Skeletal muscle tissue (tissue), 4 donors: ENCODE data around the gene CCDC175. TPM values are rescaled to one million over a fixed set of nuclear protein-coding genes. Genes with fewer than 3 reads are reported as not detected.
A peak's percentile ranks its signal among the peaks of the same experiment; 100 is the strongest.

ENCODE experiments used
- H3K27ac ChIP-seq: one replicate; pipeline ENCODE4 v1.7.0; 2013; ENCODE audit warnings: mild to moderate bottlenecking, low read depth, low read length, inconsistent platforms
- H3K27me3 ChIP-seq, 3 donors: one replicate each; pipeline ENCODE4 v1.7.0; 2013; ENCODE audit warnings: low read length in 3 of 3; ENCODE audit not compliant: control insufficient read depth in 3 of 3, insufficient read depth in 3 of 3
- H3K36me3 ChIP-seq, 3 donors: one replicate each; pipeline ENCODE4 v1.7.0; 2013; ENCODE audit warnings: low read length in 3 of 3; ENCODE audit not compliant: control insufficient read depth in 3 of 3, insufficient read depth in 3 of 3
- H3K4me1 ChIP-seq, 3 donors: one replicate each; pipeline ENCODE4 v1.7.0; 2013; ENCODE audit warnings: low read length in 3 of 3, mild to moderate bottlenecking in 3 of 3; ENCODE audit not compliant: control insufficient read depth in 3 of 3, insufficient read depth in 3 of 3
- H3K4me3 ChIP-seq, 3 donors: one replicate each; pipeline ENCODE4 v1.7.0; 2013; ENCODE audit warnings: low read length in 3 of 3
- H3K9ac ChIP-seq, 3 donors: one replicate each; pipeline ENCODE4 v1.7.0; 2013; ENCODE audit warnings: low read length in 3 of 3, mild to moderate bottlenecking in 3 of 3, moderate library complexity in 2 of 3, low read depth in 1 of 3
- H3K9me3 ChIP-seq, 3 donors: one replicate each; pipeline ENCODE4 v1.7.0; 2013; ENCODE audit warnings: low read length in 3 of 3; ENCODE audit not compliant: control insufficient read depth in 3 of 3
- total RNA-seq: library from RNA; depleted of rRNA; stranded (reverse); fragments of >200 nt; gene quantifications from one replicate; pipeline ENCODE4 v1.2.3, GENCODE V29; 2014
- donor health status: Osteomylitis.

The CCDC175 gene
- total RNA-seq, 1 donor from 2014 or later, result not detected

DNA sequence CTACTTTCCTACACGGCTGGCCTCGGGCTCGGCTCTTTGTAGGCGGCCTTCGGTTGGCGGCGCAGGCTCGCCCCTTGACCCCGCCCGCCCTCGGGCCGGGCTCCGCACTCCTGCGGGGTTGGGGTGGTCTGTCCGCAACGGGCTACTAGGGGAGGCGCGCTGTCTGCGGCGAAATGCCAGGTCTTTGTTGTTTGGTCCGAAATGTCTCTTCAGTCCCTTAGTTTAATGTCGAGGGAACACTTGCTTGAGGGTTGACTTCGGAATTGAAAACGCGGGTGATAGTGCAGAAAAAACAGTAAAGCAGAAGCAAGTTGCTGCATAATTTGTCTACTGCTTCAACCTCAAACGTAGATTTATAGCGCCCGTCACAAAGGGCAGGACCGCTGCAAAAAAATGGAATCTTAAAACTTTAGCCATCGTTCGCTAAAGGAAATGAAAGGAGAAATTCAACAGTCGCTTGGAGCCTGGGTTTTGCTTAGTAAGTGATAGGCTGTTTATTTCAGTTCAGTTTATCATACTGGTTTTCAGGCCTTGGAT, 91.9 kb downstream of the CCDC175 start:
- Histone ChIP-seq H3K4me1 (peaks cover 17 to 37% (median 28%) of the 10 kb centered on the region in 3 donors), H3K36me3 (peaks cover 10 to 16% (median 15%) of the 10 kb centered on the region in 3 donors), H3K4me3 (peak overlapping the region; percentile 85 to 97 (median 95)), H3K27ac (peak overlapping the region; percentile 89), H3K27me3 (no peaks in the 10 kb centered on the region), H3K9me3 (no peaks in the 10 kb centered on the region), H3K9ac (peak overlapping the region; percentile 90 to 94 (median 92))

DNA sequence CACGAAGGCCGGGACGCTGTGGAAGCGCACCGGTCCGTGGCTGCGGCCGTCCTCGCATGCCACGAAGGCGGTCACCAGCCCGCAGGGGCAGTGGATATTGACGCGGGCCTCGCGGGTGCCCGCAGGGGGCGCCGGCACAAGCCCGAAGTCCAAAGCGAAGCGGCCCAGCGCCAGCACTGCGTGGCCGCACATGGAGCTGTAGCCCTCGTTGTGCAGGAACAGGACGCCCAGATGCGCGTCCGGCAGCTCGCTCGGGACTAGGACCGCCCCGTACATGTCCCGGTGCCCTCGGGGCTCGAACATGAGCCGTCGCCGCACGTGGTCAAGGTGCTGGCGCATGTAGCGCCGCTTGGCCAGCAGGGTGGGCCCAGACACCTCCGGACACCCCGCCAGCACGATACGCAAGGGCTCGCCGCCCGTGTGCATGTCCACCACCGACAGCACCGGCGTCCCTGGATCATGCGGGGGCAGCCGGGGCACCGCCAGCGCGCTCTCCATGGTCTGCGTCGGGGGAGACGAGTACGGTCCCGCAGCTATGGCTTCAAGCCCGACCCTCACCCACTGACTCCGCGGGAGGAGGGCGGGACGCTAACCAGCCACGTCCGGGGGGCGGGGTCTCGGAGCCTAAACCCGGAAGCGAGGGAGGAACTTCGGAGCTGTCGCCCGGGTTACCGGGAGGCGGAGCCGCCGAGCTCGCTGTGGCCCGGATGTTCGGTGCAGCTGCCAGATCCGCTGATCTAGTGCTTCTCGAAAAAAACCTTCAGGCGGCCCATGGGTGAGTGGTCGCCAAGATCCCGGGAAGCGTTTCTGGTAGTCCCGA, 92.6 kb downstream of the CCDC175 start, which contains the start of the genes JKAMP and L3HYPDH:
Gene JKAMP (plus strand): TSS at position 699 of the 820 bp plus-strand sequence. CDS start 73 bp downstream, at position 772.
Gene L3HYPDH (minus strand): TSS at position 590 of the 820 bp plus-strand sequence. CDS start 92 bp downstream, at position 498.
- peaks cover 6 to 11% (median 9%) of the 10 kb centered on the region in 3 donors for H3K36me3 ChIP-seq
- peak within 1 kb of the TSS; percentile 90 to 94 (median 92) for H3K9ac ChIP-seq
- H3K9me3 ChIP-seq, result no peaks in the 10 kb centered on the region
- no peaks in the 10 kb centered on the region for H3K27me3 ChIP-seq
- peak within 1 kb of the TSS; percentile 89 for H3K27ac ChIP-seq
- peak within 1 kb of the TSS; percentile 85 to 97 (median 95) for H3K4me3 ChIP-seq
- H3K4me1 ChIP-seq, result peaks cover 17 to 37% (median 28%) of the 10 kb centered on the region in 3 donors

DNA sequence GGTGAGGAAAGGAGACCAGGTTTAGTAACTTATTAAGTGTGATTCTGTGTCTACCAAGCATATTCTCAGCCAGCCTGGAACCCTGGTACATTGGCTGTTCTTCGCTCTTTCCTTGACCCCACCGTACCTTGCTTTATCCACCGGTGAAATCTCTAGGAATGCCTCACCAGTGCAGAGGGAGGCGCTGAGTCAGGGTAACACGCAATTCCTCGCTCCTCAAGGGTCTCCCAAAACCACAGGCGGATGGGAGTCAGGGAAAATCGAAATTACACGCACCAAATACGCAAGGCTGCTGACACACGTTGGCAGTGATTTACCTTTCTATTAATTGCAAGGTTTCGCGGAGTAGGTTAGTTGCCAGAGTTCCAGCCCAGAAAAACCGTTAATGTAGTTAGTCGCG, 93.2 kb downstream of the CCDC175 start:
- H3K4me1 ChIP-seq, result peaks cover 17 to 37% (median 28%) of the 10 kb centered on the region in 3 donors
- H3K27ac ChIP-seq, result peak overlapping the region; percentile 89
- no peaks in the 10 kb centered on the region for H3K9me3 ChIP-seq
- no peaks in the 10 kb centered on the region for H3K27me3 ChIP-seq
- H3K4me3 ChIP-seq, result peak overlapping the region; percentile 85 to 97 (median 95)
- H3K36me3 ChIP-seq, result peaks cover 3 to 11% (median 11%) of the 10 kb centered on the region in 3 donors
- H3K9ac ChIP-seq, result peak overlapping the region; percentile 90 to 94 (median 92)

DNA sequence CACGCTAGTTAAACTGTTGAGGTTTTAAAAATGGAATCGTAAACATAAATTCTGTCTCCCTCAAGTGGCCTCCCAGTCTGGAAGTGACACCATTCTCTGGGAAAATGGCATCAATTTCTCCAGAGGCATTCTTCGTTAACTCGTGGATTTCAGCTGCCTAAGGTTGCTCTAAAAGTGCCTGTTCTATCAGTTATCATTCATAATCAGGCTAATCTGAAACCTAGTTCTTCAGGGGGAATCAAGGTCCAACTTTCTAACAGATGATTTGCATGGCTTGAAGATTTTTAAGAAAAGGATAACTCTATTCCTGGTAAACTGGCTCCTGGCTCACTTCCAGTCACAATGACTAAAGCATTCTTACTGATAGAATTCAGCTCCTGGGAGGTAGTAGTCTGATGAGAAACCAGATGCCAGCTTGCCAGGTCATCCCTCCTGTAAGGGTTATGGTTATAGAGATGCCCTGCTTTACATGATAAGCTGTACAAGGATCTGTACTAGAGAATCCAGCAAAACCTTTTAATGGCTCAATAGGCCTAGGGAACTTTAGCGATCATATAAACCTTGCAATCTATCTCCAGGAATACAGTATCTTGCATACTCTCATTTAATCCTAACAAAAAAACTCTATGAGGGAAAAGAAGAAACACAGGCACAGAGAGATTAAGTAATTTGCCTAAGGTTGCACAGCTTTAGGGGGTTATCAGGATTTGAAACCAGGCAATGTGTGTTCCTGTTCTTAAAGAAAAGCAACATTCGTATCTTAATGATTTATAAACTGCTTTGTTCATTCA, 93.9 kb downstream of the CCDC175 start:
- Histone ChIP-seq H3K27ac (peak overlapping the region; percentile 89), H3K4me1 (peaks cover 17 to 37% (median 28%) of the 10 kb centered on the region in 3 donors), H3K4me3 (peak overlapping the region; percentile 85 to 97 (median 95))

DNA sequence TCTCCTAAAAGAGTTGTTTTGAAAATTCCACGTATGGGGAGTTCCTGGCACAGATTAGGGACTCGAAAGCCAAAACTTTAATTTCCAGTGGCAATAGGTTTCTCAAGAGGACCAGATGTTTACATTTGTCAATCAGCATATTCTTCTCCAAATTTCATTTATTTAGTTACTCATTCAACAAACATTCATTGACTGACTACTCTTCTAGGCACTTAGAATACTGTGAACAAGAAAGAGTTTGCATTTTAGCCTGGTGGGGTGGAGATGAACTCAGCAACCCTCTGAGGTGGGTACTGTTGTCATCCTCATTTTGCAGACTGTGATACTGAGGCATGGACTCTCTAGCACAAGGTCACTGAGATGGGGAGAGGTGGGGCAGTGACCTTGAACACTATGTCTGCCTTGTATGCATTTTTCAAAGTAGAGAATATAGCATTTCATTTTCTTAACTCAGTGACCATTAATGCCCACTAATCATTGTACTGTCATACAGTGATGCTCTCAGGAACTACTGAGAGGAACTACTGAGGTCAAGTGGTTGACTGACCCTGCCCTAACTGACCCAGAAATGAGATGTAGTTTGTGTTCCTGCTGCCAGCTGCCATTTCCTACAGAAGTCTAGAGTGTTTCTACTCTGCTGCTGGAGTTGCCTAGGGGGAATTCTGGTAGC, 94.6 kb downstream of the CCDC175 start:
- Histone ChIP-seq H3K36me3 (peaks cover 2 to 14% (median 9%) of the 10 kb centered on the region in 3 donors), H3K4me1 (peaks cover 17 to 37% (median 28%) of the 10 kb centered on the region in 3 donors), H3K27me3 (no peaks in the 10 kb centered on the region), H3K27ac (peak overlapping the region; percentile 89), H3K9me3 (no peaks in the 10 kb centered on the region), H3K9ac (peak overlapping the region in 1 of 3 donors; percentile 12), H3K4me3 (peak overlapping the region in 2 of 3 donors; percentile 85 to 97)

More for the DNA sequence above, 93.9 kb downstream of the CCDC175 start:
- Histone ChIP-seq H3K9me3 (no peaks in the 10 kb centered on the region), H3K9ac (peak overlapping the region; percentile 90 to 94 (median 92)), H3K36me3 (peaks cover 2 to 14% (median 9%) of the 10 kb centered on the region in 3 donors), H3K27me3 (no peaks in the 10 kb centered on the region)

DNA sequence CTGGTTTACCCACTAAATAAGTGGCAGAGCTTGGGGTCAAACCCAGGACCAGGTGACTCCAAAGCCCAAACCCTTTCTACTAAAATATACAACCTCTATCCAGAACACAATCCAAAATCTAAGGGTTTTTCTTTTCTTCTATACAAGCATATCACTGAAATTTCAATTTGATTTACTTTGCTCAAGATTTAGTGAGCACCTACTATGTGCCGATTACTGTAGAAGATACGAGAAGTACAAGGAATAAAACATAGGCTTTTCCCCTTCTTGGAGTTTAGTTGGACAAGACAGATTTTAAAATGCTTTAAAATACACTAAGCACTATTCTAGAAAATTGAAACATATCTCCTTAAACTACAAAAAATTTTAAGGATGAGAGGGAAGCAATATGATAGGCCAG, 95.2 kb downstream of the CCDC175 start:
- H3K36me3 ChIP-seq, result peaks cover 4 to 17% (median 14%) of the 10 kb centered on the region in 3 donors
- H3K9ac ChIP-seq, result no peak overlapping the region
- no peaks in the 10 kb centered on the region for H3K9me3 ChIP-seq
- peak overlapping the region; percentile 89 for H3K27ac ChIP-seq
- peaks cover 17 to 37% (median 28%) of the 10 kb centered on the region in 3 donors for H3K4me1 ChIP-seq
- no peaks in the 10 kb centered on the region for H3K27me3 ChIP-seq
- no peak overlapping the region for H3K4me3 ChIP-seq

DNA sequence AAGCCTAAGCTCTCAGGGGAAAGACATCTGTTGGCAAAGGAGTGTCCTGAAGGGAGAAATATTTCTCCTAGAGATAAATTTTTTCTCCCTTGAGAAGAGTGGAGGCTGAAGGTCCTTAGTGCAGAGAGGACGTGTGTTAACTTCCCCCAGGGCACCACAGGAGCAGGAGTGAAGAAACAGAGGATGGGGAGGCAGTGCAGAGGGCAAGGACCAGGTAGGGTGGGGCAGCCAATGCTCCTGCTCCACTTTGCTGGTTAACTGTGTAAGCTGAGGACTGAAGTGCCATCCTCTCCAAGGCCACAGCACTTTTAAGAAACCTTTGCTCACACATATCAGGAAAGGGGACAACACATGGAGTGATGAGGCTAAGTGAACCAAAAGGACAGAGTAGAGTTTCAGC, 96.4 kb downstream of the CCDC175 start:
- no peak overlapping the region for H3K27ac ChIP-seq
- H3K4me1 ChIP-seq, result peaks cover 15 to 31% (median 19%) of the 10 kb centered on the region in 3 donors
- H3K27me3 ChIP-seq, result no peaks in the 10 kb centered on the region
- H3K36me3 ChIP-seq, result peaks cover 10 to 26% (median 26%) of the 10 kb centered on the region in 3 donors
- H3K9ac ChIP-seq, result peak overlapping the region in 1 of 3 donors; percentile 44
- no peaks in the 10 kb centered on the region for H3K9me3 ChIP-seq
- H3K4me3 ChIP-seq, result no peak overlapping the region

DNA sequence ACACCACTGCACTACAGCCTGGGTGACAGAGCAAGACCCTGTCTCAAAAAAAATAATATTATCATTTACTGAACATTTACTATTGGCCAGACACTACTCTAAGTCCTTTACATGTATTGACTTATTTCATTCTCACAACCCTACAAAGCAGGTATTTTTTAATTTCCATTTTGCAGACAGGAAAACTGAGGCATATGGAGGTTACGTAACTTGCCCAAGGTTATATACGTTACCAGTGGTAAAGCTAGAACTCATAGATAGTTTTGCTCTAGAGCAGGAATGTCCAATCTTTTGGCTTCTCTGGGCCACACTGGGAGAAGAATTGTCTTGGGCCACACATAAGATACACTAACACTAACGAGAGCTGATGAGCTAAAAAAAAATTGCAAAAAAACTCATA, 98.1 kb downstream of the CCDC175 start:
- H3K27ac ChIP-seq, result no peak overlapping the region
- no peaks in the 10 kb centered on the region for H3K27me3 ChIP-seq
- peaks cover 13 to 24% (median 18%) of the 10 kb centered on the region in 3 donors for H3K4me1 ChIP-seq
- H3K9ac ChIP-seq, result no peak overlapping the region
- peaks cover 11 to 35% (median 29%) of the 10 kb centered on the region in 3 donors for H3K36me3 ChIP-seq
- H3K9me3 ChIP-seq, result no peaks in the 10 kb centered on the region
- no peak overlapping the region for H3K4me3 ChIP-seq

DNA sequence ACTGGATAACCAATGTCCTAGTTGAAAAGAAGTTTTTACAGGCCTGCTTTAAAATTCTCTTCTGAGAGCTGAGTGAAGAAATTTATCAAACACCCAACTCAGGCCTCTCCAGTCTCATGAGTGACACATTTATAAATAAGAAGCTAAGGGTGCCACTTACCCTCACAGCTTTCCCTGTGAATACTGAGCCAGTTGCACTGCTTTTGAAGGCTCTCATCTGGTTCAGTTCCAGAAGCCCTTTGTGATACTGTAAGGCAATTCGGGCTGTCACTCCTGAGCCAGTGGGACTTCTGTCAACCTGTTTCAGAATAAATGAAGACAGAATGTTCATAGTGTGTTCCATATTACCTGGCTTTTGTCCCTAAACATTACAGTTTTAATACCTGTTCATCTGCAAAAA, 100.9 kb downstream of the CCDC175 start:
- Histone ChIP-seq H3K36me3 (peaks cover 12 to 41% (median 35%) of the 10 kb centered on the region in 3 donors), H3K9ac (no peak overlapping the region), H3K27ac (no peak overlapping the region), H3K4me1 (peaks cover 0 to 6% (median 0%) of the 10 kb centered on the region in 3 donors), H3K4me3 (no peak overlapping the region), H3K9me3 (no peaks in the 10 kb centered on the region), H3K27me3 (no peaks in the 10 kb centered on the region)
